Activated CD8-positive, alpha-beta T cell treated with anti-CD3 and anti-CD28 coated beads for 36 hours (primary cell): ENCODE measurements around the gene PPP1R3C. TPM values are rescaled to one million over a fixed set of nuclear protein-coding genes. Genes with fewer than 3 reads are reported as not detected.

Source experiments
- ATAC-seq: fragments of 200-7000 bp; cut with Tn5 transposase; one replicate; pipeline ENCODE4 v1.10.0; 2021; ENCODE audit warnings: mild to moderate bottlenecking, moderate library complexity
- CTCF ChIA-PET: fragments of 350-600 bp; sonication (Branson Sonifier 250); formaldehyde crosslinking; loops from one replicate; lab custom pipeline; 2021; ENCODE audit warnings: antibody characterized with exemption; lab: Charles Lee
- POLR2A ChIA-PET: fragments of 350-600 bp; sonication (Branson Sonifier 250); formaldehyde crosslinking; loops from one replicate; lab custom pipeline; 2021; ENCODE audit warnings: antibody characterized with exemption; lab: Charles Lee
- DNase-seq: peaks from one replicate; pipeline ENCODE4 v3.0.0-alpha.2; 2020
- H3K27ac Mint-ChIP-seq: one replicate; pipeline ENCODE4 v1.8.0; 2021; ENCODE audit warnings: mild to moderate bottlenecking, mixed read lengths
- H3K27me3 Mint-ChIP-seq: one replicate; pipeline ENCODE4 v1.8.0; 2021; ENCODE audit warnings: mixed read lengths
- H3K36me3 Mint-ChIP-seq: one replicate; pipeline ENCODE4 v1.8.0; 2021; ENCODE audit warnings: low read depth, mixed read lengths
- H3K4me1 Mint-ChIP-seq: one replicate; pipeline ENCODE4 v1.8.0; 2021; ENCODE audit warnings: low read depth, mixed read lengths
- H3K4me3 Mint-ChIP-seq: one replicate; pipeline ENCODE4 v1.8.0; 2021; ENCODE audit warnings: mild to moderate bottlenecking, moderate library complexity, mixed read lengths
- H3K9me3 Mint-ChIP-seq: one replicate; pipeline ENCODE4 v1.8.0; 2021; ENCODE audit warnings: mixed read lengths
- CTCF ChIP-seq: fragments of 200-600 bp; IDR thresholded peaks from one replicate; pipeline ENCODE4 v1.8.0; 2022; ENCODE audit warnings: antibody characterized with exemption, mild to moderate bottlenecking
- intact Hi-C: fragments of 100-400 bp; cut with micrococcal nuclease; formaldehyde crosslinking; loops from one replicate; pipeline ENCODE4 v1.10.0; 2022
- total RNA-seq, 2 experiments: library from RNA; stranded (reverse); gene quantifications; one replicate each; pipeline ENCODE4 v1.2.3, GENCODE V29; 2021

The PPP1R3C gene
- total RNA-seq, 2 experiments from 2014 or later: 0.94 to 0.99 TPM

DNA sequence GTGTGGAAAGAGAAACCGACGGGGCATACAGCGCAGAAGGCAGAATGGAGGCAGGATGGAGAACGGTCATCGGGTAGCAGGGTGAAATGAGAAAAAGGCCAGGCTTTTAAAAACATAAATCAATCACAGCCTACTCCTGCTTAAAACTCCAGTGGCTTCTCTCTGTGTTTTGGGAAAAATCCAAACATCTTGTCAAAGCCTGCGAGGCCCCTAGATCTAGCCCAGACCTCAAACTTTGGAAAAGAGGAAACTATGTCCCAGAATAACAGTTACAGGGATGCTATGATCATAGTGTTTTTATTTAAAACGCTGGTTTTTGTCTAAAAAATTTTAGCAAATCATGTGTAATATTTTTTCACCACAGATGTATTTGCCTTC is 41.1 kb downstream of the PPP1R3C start:
- Mint-ChIP-seq H3K36me3 (no peaks in the 10 kb centered on the region), H3K27ac (no peak overlapping the region), H3K27me3 (peaks cover 27% of the 10 kb centered on the region), H3K4me3 (no peak overlapping the region), H3K9me3 (no peaks in the 10 kb centered on the region), H3K4me1 (no peaks in the 10 kb centered on the region)
- DNase-seq: no peak
- ATAC-seq: no peak
- CTCF ChIA-PET: no interaction called here
- intact Hi-C loops: no loop called here
- TF ChIP-seq CTCF: no peak
- POLR2A ChIA-PET: no interaction called here

GRCh38 chr10:91590904-91591796 is 41.7 kb downstream of the PPP1R3C start:
- no peak for ATAC-seq
- no peak for TF ChIP-seq CTCF
- ChIA-PET CTCF (no interaction called here), POLR2A (no interaction called here)
- Mint-ChIP-seq H3K9me3 (no peaks in the 10 kb centered on the region), H3K36me3 (no peaks in the 10 kb centered on the region), H3K27ac (no peak overlapping the region), H3K4me1 (no peaks in the 10 kb centered on the region), H3K4me3 (no peak overlapping the region), H3K27me3 (peaks cover 31% of the 10 kb centered on the region)
- no peak for DNase-seq
- intact Hi-C loops: no loop called here

DNA sequence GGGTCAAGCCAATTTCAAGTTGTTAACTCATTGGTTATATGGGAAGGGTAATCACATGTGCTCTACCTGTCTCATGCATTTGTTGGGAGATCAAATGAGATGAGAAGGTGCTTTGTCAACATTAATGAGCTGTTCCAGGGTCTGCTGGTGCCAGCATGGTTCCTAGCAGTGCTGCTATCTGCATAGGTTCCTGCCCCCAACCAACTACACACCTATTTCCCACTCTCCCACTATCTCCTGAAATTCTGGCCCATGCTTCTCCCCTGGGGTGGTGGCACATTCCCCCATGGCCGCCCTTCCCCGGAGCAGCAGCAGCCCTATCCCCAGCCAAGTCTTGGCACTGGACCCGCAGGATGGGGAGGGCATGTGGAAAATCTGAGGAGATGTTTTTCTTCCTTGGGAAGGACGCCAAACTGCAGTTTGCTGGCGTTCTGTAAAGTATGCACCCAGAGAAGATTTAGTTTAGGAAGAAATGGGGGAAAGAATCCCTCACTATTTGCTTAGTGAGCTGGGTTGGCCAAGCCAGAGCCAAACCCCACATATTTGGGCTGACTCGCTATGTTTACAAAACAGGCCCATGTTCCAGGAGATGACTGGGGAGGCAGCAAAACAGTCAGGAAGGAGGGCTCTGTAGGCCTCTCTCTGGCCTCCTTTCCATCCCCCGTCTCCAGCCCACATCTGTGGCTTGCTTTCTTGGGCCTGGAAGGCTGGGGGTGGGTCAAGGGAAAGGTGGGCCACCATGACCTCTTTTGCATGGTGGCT is 42.5 kb downstream of the PPP1R3C start:
- intact Hi-C loops: no loop called here
- H3K27me3 Mint-ChIP-seq: peaks cover 27% of the 10 kb centered on the region
- H3K4me3 Mint-ChIP-seq: no peak overlapping the region
- no peaks in the 10 kb centered on the region for H3K36me3 Mint-ChIP-seq
- TF ChIP-seq CTCF: no peak
- H3K4me1 Mint-ChIP-seq: no peaks in the 10 kb centered on the region
- ATAC-seq (no peak), DNase-seq (no peak)
- CTCF ChIA-PET: no interaction called here
- POLR2A ChIA-PET: no interaction called here
- no peaks in the 10 kb centered on the region for H3K9me3 Mint-ChIP-seq
- H3K27ac Mint-ChIP-seq: no peak overlapping the region

DNA sequence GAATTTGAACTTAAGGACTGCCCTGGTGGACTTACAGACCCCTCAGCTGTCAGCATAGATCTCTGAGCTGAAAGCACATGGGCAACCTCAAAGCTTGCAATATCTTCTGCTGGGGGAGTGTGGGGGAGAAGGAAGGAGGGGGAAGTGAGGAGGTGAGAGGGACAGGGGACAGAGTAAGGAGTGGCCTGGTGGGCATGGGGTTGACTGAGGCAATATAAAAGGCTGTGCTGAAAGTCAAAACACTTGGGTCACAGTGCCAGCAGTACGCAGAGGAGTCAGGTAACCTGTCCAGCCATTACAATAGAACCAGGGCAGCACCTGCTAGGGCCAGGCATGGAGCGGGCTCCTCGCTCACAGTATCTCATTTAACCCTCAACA is 43.2 kb downstream of the PPP1R3C start:
- H3K27me3 Mint-ChIP-seq: peaks cover 30% of the 10 kb centered on the region
- H3K9me3 Mint-ChIP-seq: no peaks in the 10 kb centered on the region
- no peaks in the 10 kb centered on the region for H3K36me3 Mint-ChIP-seq
- no peak overlapping the region for H3K27ac Mint-ChIP-seq
- TF ChIP-seq CTCF: no peak
- DNase-seq (no peak), ATAC-seq (no peak)
- H3K4me1 Mint-ChIP-seq: no peaks in the 10 kb centered on the region
- intact Hi-C loops: no loop called here
- no peak overlapping the region for H3K4me3 Mint-ChIP-seq
- ChIA-PET POLR2A (interaction anchor here (0.7 kb wide), 1 partner anchor 73 kb away, joined by 5 read pairs; no protein-coding TSS in a partner anchor), CTCF (interaction anchor here (1.0 to 1.2 kb wide), 2 partner anchors 10 to 37 kb away, joined by 3 read pairs; no protein-coding TSS in a partner anchor)
